Activated CD8-positive, alpha-beta memory T cell treated with anti-CD3 and anti-CD28 coated beads for 1 hour (primary cell): Measurements from ENCODE around the gene GRID1.

ENCODE experiments used
- DNase-seq, 2 donors: peaks; one replicate each; pipeline ENCODE4 v3.0.0-alpha.2; 2020; ENCODE audit warnings: low read depth in 1 of 2; ENCODE audit errors: extremely low read depth in 1 of 2

GRID1 gene

GRCh38 chr10:86371116-86371515 is 4.5 kb upstream of the GRID1 start:
- DNase-seq = no peak

GRCh38 chr10:86370006-86370585 is 3.5 kb upstream of the GRID1 start:
- DNase-seq = no peak

DNA sequence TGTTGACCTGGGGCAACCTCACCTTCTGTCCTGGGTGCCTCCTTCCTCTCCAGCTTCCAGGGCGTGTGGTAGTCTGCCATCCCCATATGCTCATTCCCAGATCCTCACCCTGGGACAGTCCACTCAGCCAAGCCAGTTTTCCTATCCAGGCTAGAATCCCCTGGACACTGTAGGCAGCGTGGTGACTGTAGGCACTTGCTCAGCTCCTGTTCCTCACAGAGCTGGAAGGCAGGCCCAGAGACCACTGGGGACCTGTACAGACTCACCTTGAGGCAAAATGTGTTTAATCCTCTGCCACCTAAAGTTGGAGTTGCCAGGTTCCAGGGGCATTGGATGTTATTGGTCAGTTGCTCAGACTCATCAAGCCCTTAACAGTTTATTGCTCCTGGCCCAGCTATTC is 2.4 kb upstream of the GRID1 start:
- DNase-seq = no peak

GRCh38 chr10:86368046-86368445 is 1.5 kb upstream of the GRID1 start:
- no peak for DNase-seq

- no peak for DNase-seq
Measured at GRCh38 chr10:86367152-86367951, 757 bp upstream of the GRID1 start.

- DNase-seq = no peak
Measured at GRCh38 chr10:86366902-86367151, 232 bp upstream of the GRID1 start.

DNA sequence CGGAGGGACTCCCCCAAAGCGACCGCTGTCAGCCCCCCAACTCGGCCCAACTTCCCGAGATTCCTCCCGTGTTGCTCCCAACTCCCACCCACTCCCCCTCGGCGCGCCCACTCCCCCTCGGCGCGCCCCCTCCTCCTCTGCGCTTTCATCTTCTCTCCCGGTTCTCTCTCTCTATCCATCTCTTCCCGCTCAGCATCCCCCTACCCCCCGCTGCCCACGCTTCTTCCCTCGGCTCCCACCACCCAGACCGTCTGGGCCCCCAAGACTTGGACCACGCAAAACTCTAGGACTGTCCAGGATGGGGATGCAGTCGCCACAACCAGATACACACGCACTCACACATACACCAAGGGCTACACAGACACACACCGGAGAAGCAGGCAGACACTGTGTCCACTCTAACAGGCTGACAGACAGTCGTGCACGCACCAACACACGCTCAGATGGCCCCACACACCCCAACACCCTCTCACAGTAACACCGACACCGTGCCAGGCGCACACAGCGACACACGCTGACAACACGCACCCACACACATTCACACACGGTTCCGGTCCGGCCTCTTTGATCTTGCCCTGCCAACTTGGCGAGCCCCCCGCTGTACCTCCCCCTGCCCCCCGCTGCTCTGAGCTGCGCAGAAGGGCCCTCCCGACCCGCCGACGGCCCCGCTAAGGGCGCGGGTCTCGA is 1.1 kb downstream of the GRID1 start:
- no peak for DNase-seq

DNA sequence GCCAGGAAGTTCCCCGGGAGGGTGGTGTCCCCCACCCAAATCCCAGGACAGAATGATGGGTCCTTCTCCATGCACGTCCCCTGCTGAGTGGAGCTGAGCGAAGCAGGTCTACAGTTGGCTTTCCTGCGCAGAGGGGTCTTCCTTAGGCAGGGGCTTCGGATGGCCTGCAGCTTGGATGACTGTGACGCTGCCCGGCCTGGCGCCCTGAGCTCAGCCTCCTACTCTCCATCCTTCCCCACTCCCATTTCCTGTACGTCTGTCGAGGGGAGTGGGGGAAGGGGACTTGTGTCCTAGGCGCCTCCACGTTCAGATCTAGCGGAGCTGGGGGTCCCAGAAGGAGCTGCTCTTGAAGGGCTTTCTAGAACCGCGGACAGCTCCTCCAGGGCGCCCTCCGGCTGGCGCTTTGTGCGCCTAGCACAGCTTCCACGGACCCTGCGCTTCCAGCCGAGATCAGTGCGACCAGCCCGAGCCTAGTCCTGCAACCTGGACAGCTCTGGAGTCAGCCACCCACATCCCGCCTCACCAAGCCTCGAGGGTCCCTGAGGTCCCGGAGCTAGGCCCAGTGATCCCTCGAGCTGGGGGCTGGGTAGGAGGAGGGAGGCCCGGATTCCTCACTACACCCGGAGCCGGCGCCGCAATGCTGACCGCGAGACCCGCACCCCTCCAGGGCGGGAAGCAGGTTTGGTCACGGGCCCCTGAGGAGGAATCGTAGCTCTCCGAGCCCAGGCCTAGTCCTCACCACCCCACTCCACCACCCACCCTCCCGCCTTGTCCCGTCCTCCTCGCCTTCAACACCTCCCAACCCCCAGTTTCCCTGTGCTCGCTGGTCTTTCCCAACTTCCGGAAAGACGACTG is 1.9 kb downstream of the GRID1 start:
- DNase-seq = no peak

GRCh38 chr10:86363833-86364490 is 2.6 kb downstream of the GRID1 start:
- DNase-seq = no peak

GRCh38 chr10:86363184-86363832 is 3.3 kb downstream of the GRID1 start:
- no peak for DNase-seq

DNA sequence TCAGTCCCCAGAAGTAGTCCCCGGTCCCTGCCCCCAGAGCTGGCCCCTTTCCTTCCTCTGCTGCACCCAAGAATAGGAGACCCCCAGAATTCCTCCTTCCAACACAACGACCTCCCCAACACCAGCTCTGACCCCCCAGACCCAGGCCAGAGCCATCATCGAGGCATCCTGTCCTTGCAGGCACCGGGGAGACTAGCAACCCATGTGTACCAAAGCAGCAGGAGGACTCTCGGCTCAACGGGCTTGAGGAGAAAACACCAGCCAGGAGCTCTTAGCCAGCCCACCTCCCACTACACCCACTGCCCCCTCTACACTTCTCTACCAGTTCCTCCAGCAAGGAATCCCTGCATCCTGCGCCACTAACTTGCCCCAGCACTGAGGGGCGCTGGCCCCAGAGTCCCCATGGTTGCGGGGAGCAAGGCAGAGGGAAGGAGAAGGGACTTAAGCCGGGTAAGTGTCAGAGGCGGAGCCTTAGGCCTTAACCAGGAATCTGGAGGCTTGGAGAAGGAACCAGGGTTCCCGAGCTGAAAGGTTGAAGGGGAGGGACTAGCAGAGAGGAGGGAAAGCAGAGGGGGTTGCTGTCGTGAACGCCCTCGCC is 3.9 kb downstream of the GRID1 start:
- DNase-seq = no peak

DNA sequence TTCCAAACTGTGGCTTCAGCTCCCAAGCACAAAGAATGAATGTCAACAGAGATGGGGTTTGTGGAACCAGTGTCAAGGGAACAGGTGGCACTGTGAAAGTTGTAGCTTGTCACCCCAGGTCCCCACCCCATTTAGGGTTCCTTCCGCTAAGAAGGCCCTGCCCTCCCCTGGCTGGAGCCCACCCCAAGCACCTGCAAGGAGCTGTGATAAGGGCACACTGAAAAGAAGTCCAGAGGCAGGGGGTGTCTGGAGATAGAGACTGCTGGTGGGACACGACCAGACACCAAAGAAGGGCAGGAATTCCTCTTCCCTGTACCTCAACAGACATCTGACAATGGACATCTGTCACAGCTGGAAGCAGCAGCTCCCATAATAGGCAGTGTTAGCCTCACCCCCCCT is 4.5 kb downstream of the GRID1 start:
- no peak for DNase-seq

DNA sequence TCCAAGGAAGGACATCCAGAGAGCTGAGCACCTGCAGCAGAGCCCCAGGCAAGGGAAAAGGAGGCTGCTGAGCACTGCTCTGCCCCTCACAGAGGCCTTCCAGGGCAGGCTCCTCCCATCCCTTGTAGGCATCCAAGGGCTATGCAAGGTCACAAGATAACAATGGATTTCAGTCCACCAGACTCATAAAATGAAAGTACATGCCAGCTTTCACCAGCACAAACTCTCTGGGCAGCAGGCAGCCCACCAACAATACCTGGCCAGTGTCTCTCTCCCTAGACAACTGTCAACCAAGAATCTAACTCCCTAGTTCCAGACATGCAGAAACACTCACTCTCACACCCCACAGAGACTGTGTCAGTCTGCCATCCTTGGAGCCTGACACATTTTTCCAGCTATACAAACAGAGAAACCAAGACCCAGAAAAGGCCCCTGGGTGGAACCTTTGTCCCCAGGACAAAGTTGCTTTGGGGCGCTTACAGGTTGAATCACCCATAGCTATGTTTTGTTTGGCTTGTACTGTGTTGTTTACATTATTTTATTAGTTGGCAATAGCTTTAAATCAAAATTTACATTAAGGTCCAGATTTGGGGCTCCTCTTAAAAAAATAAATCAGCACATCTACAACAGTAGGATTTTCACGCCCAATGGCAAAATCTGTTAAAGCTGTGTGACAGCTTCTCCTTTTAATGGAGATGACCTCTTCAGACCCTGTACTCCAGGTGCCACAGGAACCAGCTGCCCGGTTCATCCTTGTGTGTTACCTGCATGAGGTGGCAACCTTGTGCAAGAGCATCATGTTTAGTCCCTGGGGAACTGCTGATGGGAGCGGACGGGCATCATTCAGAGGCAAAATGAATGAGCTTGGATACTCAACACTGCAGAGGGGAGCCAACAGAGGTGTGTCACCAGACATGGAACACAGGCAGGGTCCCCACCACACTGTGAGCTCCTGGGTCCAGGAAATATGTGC is 5.2 kb downstream of the GRID1 start:
- DNase-seq = no peak

DNA sequence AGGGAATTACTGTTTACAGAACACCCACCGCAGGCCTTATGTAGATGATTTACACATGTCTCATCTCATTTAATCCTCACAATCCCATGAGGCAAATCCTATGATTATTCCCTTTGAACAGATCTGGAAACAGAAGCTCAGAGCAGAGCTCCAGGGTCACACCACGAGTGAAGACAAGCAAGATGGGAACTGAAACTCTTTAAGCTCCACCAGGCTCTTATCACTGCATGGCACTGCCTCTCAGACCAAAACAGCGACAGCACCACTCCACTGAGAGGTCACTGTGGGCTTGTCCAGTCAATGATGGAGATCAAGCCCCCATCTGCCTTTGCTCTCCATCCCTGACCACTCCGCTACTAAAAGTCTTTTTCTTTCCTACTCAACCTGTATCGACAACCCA is 5.9 kb downstream of the GRID1 start:
- DNase-seq = no peak

GRCh38 chr10:86359954-86360353 is 6.6 kb downstream of the GRID1 start:
- no peak for DNase-seq

GRCh38 chr10:86359111-86359510 is 7.5 kb downstream of the GRID1 start:
- no peak for DNase-seq

DNA sequence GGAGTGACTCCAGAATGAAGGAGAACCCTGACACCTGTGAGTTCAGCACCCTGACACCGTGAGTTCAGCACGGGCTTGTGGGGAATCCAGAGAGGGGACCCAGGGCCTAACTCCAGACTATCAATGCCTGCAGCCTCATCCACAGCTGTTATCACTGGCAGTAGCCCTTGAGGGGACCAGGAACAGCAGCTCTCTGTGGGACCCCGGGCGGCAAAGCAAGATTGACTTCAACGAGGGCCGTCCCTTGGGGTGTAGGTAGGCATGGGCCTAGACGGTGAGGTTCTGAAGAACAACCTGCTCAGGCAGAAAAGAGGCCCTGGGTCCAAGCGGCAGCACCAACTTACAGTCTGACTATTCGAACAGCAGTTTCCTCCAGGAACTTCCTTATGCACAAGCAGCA is 8.9 kb downstream of the GRID1 start:
- DNase-seq = no peak

- no peak for DNase-seq
Measured at GRCh38 chr10:86357041-86357440, 9.6 kb downstream of the GRID1 start.

DNA sequence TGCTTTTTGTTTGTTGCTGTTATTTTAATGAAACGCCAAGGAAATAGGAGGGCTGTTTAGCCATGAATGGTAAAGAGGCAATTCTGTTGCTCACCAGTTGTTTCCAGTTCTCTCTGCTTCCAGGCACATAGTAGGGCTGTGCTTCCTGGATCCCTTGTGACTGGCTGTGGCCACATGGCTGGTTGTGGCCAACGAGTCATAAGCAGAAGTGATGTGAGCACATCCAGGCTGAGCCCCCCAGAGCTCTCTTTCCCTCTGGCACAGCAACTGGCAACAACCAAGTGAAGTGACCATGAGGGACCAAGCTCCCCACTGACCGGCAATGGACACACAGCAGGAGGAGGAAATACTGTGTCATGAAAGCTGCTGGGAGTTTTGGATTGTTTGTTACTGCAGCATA is 10.3 kb downstream of the GRID1 start:
- DNase-seq = no peak
